AG04450 (cell line): ENCODE data around the gene CNGB1. TPM values are rescaled to one million over a fixed set of nuclear protein-coding genes. Genes with fewer than 3 reads are reported as not detected.

Experiments used
- CTCF ChIA-PET: fragments of 300-600, 350-600 bp; formaldehyde crosslinking; extraction: SDS; loops from one replicate; lab custom pipeline; 2022; ENCODE audit warnings: antibody characterized with exemption, inconsistent platforms; lab: Charles Lee
- POLR2A ChIA-PET: fragments of 350-600 bp; formaldehyde crosslinking; extraction: SDS; loops from one replicate; lab custom pipeline; 2021; ENCODE audit warnings: antibody characterized with exemption, inconsistent platforms; lab: Yijun Ruan, JAX
- DNase-seq: peaks from one replicate; pipeline ENCODE4 v3.0.0-alpha.2; 2011; ENCODE audit warnings: low read depth, low spot score
- H3K27ac ChIP-seq: one replicate; pipeline ENCODE4 v1.5.1; 2012; ENCODE audit warnings: low read depth, low read length, control low read depth
- H3K27me3 ChIP-seq: one replicate; pipeline ENCODE4 v1.6.0; 2012; ENCODE audit warnings: low read length; ENCODE audit not compliant: control insufficient read depth, insufficient read depth
- H3K4me3 ChIP-seq: 2 replicates; pipeline ENCODE4 v1.5.1; 2011; ENCODE audit warnings: mild to moderate bottlenecking, low read depth, low read length, control low read depth
- H3K9me3 ChIP-seq: 2 replicates; pipeline ENCODE4 v1.5.1; 2012; ENCODE audit warnings: low read length; ENCODE audit not compliant: control insufficient read depth, insufficient read depth
- CTCF ChIP-seq: IDR thresholded peaks from 2 replicates; pipeline ENCODE4 v1.5.1; 2011; ENCODE audit warnings: low read depth, low read length, control low read depth, inconsistent platforms
- polyA plus RNA-seq: library from polyadenylated mRNA; depleted of rRNA; stranded (reverse); fragments of >200 nt; gene quantifications from 2 replicates; pipeline ENCODE4 v1.2.3, GENCODE V29; 2011

Gene CNGB1
- polyA plus RNA-seq, 1 experiment = not detected

- no peak for TF ChIP-seq CTCF
- Histone ChIP-seq H3K27ac (no peak overlapping the region), H3K9me3 (no peaks in the 10 kb centered on the region), H3K27me3 (peaks cover 4% of the 10 kb centered on the region), H3K4me3 (no peak overlapping the region)
- ChIA-PET POLR2A (no interaction called here), CTCF (interaction anchor here (1.0 kb wide), 1 partner anchor 8 kb away, joined by 5 read pairs; no protein-coding TSS in a partner anchor)
- no peak for DNase-seq
Observed at GRCh38 chr16:57871456-57871855, 99.5 kb downstream of the CNGB1 start.

- DNase-seq = no peak
- ChIA-PET CTCF (no interaction called here), POLR2A (interaction anchor here (0.7 kb wide), 1 partner anchor 496 kb away, joined by 3 read pairs; no protein-coding TSS in a partner anchor)
- H3K27ac ChIP-seq = no peak overlapping the region
- TF ChIP-seq CTCF = no peak
- H3K4me3 ChIP-seq = no peak overlapping the region
- no peaks in the 10 kb centered on the region for H3K9me3 ChIP-seq
- peaks cover 4% of the 10 kb centered on the region for H3K27me3 ChIP-seq
Observed at GRCh38 chr16:57870753-57871454, 100.0 kb downstream of the CNGB1 start.

GRCh38 chr16:57868913-57869520 lies 101.9 kb downstream of the CNGB1 start:
- no peak for TF ChIP-seq CTCF
- ChIA-PET CTCF (no interaction called here), POLR2A (no interaction called here)
- Histone ChIP-seq H3K4me3 (no peak overlapping the region), H3K9me3 (no peaks in the 10 kb centered on the region), H3K27ac (no peak overlapping the region), H3K27me3 (no peaks in the 10 kb centered on the region)
- DNase-seq = no peak

GRCh38 chr16:57867000-57867561 lies 103.8 kb downstream of the CNGB1 start:
- no peak for DNase-seq
- H3K4me3 ChIP-seq = no peak overlapping the region
- H3K9me3 ChIP-seq = no peaks in the 10 kb centered on the region
- no peaks in the 10 kb centered on the region for H3K27me3 ChIP-seq
- no peak overlapping the region for H3K27ac ChIP-seq
- ChIA-PET CTCF (no interaction called here), POLR2A (interaction anchor here (0.5 kb wide), 1 partner anchor 16 kb away, joined by 3 read pairs; no protein-coding TSS in a partner anchor)
- no peak for TF ChIP-seq CTCF

- H3K27ac ChIP-seq = no peak overlapping the region
- CTCF ChIA-PET = no interaction called here
- TF ChIP-seq CTCF = no peak
- H3K9me3 ChIP-seq = no peaks in the 10 kb centered on the region
- H3K4me3 ChIP-seq = no peak overlapping the region
- H3K27me3 ChIP-seq = no peaks in the 10 kb centered on the region
- POLR2A ChIA-PET = interaction anchor here (0.6 kb wide), 1 partner anchor 55 kb away, joined by 3 read pairs; no protein-coding TSS in a partner anchor
- no peak for DNase-seq
Observed at GRCh38 chr16:57866529-57866918, 104.4 kb downstream of the CNGB1 start.
